Stimulated activated CD4-positive, alpha-beta T cell treated with anti-CD3 and anti-CD28 coated beads, Interleukin-12 subunit alpha, Interleukin-12 subunit beta, amount 100 ng/mL, for 4 hours (primary cell): ENCODE data around the gene SHB.
A peak's percentile ranks its signal among the peaks of the same experiment; 100 is the strongest.

ENCODE experiments used
- DNase-seq: peaks from one replicate; pipeline ENCODE4 v3.0.0-alpha.2; 2020

Gene SHB

GRCh38 chr9:38068701-38069628, at the start of gene SHB:
TSS of gene SHB (minus strand) at chr9:38069227. CDS start at chr9:38068645, 582 bp downstream.
- peak; percentile 87 for DNase-seq

GRCh38 chr9:38117651-38118050, 48.6 kb upstream of the SHB start:
- DNase-seq = no peak

- DNase-seq = no peak
These were observed 45.9 kb upstream of the SHB start for GRCh38 chr9:38114905-38115304.

GRCh38 chr9:38112456-38112855, 43.4 kb upstream of the SHB start:
- DNase-seq = no peak

- no peak for DNase-seq
These were observed 43.0 kb upstream of the SHB start for GRCh38 chr9:38112049-38112448.

- no peak for DNase-seq
These were observed 41.4 kb upstream of the SHB start for GRCh38 chr9:38110476-38110875.

GRCh38 chr9:38109601-38110000, 40.6 kb upstream of the SHB start:
- no peak for DNase-seq

GRCh38 chr9:38108326-38108725, 39.3 kb upstream of the SHB start:
- DNase-seq = no peak

- DNase-seq = no peak
These were observed 38.8 kb upstream of the SHB start for GRCh38 chr9:38107811-38108304.

GRCh38 chr9:38107405-38107804, 38.4 kb upstream of the SHB start:
- no peak for DNase-seq

GRCh38 chr9:38106488-38106887, 37.5 kb upstream of the SHB start:
- DNase-seq = no peak

- no peak for DNase-seq
These were observed 34.3 kb upstream of the SHB start for GRCh38 chr9:38103340-38103739.

GRCh38 chr9:38101423-38101822, 32.4 kb upstream of the SHB start:
- DNase-seq = no peak

GRCh38 chr9:38096238-38096805, 27.3 kb upstream of the SHB start:
- no peak for DNase-seq

- DNase-seq = no peak
These were observed 25.1 kb upstream of the SHB start for GRCh38 chr9:38094165-38094564.

GRCh38 chr9:38092656-38093055, 23.6 kb upstream of the SHB start:
- no peak for DNase-seq

GRCh38 chr9:38092200-38092524, 23.1 kb upstream of the SHB start:
- DNase-seq = no peak

- no peak for DNase-seq
These were observed 22.5 kb upstream of the SHB start for GRCh38 chr9:38091310-38092199.

- no peak for DNase-seq
These were observed 21.1 kb upstream of the SHB start for GRCh38 chr9:38090170-38090569.

- no peak for DNase-seq
These were observed 20.5 kb upstream of the SHB start for GRCh38 chr9:38089387-38090165.

- peak; percentile 70 for DNase-seq
These were observed 19.2 kb upstream of the SHB start for GRCh38 chr9:38088006-38088925.
